ENCODE data around the gene ARHGAP12.

Gene ARHGAP12

DNA sequence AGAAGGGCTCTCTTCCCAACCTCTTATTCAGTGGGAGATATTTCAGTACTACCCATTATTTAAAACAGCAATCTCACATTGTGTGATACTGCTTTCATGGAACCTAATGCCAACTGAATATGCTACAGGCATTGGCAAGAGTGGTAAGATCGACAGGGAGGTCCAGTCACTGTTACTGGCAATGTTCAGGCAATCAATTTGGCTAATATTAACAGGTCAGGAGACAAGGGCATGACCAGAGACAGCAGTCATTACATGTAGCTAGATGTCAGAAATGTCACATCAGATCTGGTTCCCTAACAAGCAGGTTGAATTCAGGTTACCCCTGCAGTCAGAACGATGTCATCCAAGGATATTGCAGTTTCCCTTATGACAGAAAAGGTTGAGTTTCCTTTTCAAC lies 129.4 kb downstream of the ARHGAP12 start:
- ATAC-seq (ENCODE audit: insufficient read depth, low read depth) (no peak), DNase-seq (no peak)
- TF ChIP-seq EZH2 (IDR thresholded peaks at IDR 0.05; ENCODE audit: borderline replicate concordance, low read depth, low read length, severe bottlenecking), result no peak
- TF ChIP-seq, protein P1, sequence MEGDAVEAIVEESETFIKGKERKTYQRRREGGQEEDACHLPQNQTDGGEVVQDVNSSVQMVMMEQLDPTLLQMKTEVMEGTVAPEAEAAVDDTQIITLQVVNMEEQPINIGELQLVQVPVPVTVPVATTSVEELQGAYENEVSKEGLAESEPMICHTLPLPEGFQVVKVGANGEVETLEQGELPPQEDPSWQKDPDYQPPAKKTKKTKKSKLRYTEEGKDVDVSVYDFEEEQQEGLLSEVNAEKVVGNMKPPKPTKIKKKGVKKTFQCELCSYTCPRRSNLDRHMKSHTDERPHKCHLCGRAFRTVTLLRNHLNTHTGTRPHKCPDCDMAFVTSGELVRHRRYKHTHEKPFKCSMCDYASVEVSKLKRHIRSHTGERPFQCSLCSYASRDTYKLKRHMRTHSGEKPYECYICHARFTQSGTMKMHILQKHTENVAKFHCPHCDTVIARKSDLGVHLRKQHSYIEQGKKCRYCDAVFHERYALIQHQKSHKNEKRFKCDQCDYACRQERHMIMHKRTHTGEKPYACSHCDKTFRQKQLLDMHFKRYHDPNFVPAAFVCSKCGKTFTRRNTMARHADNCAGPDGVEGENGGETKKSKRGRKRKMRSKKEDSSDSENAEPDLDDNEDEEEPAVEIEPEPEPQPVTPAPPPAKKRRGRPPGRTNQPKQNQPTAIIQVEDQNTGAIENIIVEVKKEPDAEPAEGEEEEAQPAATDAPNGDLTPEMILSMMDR (IDR thresholded peaks at IDR 0.05; ENCODE audit: borderline replicate concordance, extremely low read depth, low read length, poor library complexity, severe bottlenecking), result no peak
- Histone ChIP-seq H3K27me3 (ENCODE audit: insufficient read depth, low read length, poor library complexity) (no peaks in the 10 kb centered on the region), H4K20me1 (ENCODE audit: insufficient read depth, low read length) (no peaks in the 10 kb centered on the region), H3K36me3 (ENCODE audit: insufficient read depth, low read length) (no peaks in the 10 kb centered on the region), H3K9me3 (ENCODE audit: insufficient read depth, low read length, severe bottlenecking) (no peaks in the 10 kb centered on the region), H2AFZ (ENCODE audit: low read depth, low read length) (no peak overlapping the region), H3K9ac (ENCODE audit: low read depth, low read length) (no peak overlapping the region), H3K79me2 (ENCODE audit: insufficient read depth, low read length) (no peaks in the 10 kb centered on the region), H3K4me1 (ENCODE audit: insufficient read depth, low read length) (no peaks in the 10 kb centered on the region), H3K4me3 (ENCODE audit: low read depth in 1 of 2, low read length in 2 of 2) (no peak overlapping the region), H3K27ac (ENCODE audit: low read length) (no peak overlapping the region), H3K4me2 (ENCODE audit: insufficient read depth, low read length) (no peak overlapping the region)

DNA sequence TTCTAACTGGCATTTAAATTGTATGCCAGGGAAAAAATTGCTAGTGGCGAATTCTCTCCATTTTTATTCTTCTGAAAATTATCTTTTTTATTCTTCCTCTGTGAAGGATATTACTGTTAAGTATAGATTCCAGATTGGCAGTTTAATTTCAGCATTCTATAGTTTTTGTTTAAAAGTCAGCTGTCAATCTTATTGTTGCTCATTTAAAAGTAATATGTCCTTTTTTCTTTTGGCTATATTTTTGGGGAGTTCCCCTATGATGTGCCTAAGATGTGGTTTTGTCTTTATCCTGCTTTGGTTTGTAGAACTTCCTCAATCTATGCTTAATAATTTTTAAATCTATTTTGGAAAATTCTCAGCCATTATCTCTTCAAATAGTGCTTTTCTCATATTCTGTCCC lies 135.9 kb downstream of the ARHGAP12 start:
- Histone ChIP-seq H3K27ac (ENCODE audit: low read length) (no peak overlapping the region), H3K4me3 (ENCODE audit: low read depth in 1 of 2, low read length in 2 of 2) (no peak overlapping the region), H4K20me1 (ENCODE audit: insufficient read depth, low read length) (no peaks in the 10 kb centered on the region), H3K27me3 (ENCODE audit: insufficient read depth, low read length, poor library complexity) (no peaks in the 10 kb centered on the region), H3K79me2 (ENCODE audit: insufficient read depth, low read length) (no peaks in the 10 kb centered on the region), H3K36me3 (ENCODE audit: insufficient read depth, low read length) (no peaks in the 10 kb centered on the region), H3K4me1 (ENCODE audit: insufficient read depth, low read length) (no peaks in the 10 kb centered on the region), H3K9me3 (ENCODE audit: insufficient read depth, low read length, severe bottlenecking) (no peaks in the 10 kb centered on the region), H3K9ac (ENCODE audit: low read depth, low read length) (no peak overlapping the region), H2AFZ (ENCODE audit: low read depth, low read length) (no peak overlapping the region), H3K4me2 (ENCODE audit: insufficient read depth, low read length) (no peak overlapping the region)
- no peak for TF ChIP-seq EZH2 (IDR thresholded peaks at IDR 0.05; ENCODE audit: borderline replicate concordance, low read depth, low read length, severe bottlenecking)
- TF ChIP-seq, protein P1 (IDR thresholded peaks at IDR 0.05; ENCODE audit: borderline replicate concordance, extremely low read depth, low read length, poor library complexity, severe bottlenecking), result no peak
- DNase-seq (no peak), ATAC-seq (ENCODE audit: insufficient read depth, low read depth) (no peak)

DNA sequence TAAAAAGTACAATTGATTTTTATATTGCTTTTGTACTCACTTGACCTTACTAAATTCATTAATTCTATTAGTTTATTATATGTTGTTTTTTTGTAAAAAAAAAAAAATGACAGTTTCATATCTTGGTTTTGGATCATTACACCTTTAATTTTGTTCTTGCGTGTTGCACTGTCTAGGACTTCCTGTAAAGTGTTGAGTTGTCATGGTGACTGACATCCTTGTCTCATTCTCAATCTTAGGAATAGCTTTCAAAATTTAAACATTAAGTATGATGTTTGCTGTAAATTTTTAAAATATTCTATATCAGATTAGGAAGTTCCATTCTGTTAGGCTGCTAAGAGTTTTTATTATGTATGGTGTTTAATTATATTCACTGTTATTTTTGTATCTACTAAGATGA lies 139.1 kb downstream of the ARHGAP12 start:
- ATAC-seq (ENCODE audit: insufficient read depth, low read depth), result peak; percentile 52; the same call in 1 of the 3 replicates
- no peak for TF ChIP-seq EZH2 (IDR thresholded peaks at IDR 0.05; ENCODE audit: borderline replicate concordance, low read depth, low read length, severe bottlenecking)
- TF ChIP-seq, protein P1 (IDR thresholded peaks at IDR 0.05; ENCODE audit: borderline replicate concordance, extremely low read depth, low read length, poor library complexity, severe bottlenecking), result no peak
- Histone ChIP-seq H3K9ac (ENCODE audit: low read depth, low read length) (no peak overlapping the region), H3K36me3 (ENCODE audit: insufficient read depth, low read length) (no peaks in the 10 kb centered on the region), H3K4me3 (ENCODE audit: low read depth in 1 of 2, low read length in 2 of 2) (no peak overlapping the region), H2AFZ (ENCODE audit: low read depth, low read length) (no peak overlapping the region), H3K27me3 (ENCODE audit: insufficient read depth, low read length, poor library complexity) (no peaks in the 10 kb centered on the region), H3K27ac (ENCODE audit: low read length) (no peak overlapping the region), H3K79me2 (ENCODE audit: insufficient read depth, low read length) (no peaks in the 10 kb centered on the region), H3K9me3 (ENCODE audit: insufficient read depth, low read length, severe bottlenecking) (no peaks in the 10 kb centered on the region), H3K4me1 (ENCODE audit: insufficient read depth, low read length) (no peaks in the 10 kb centered on the region), H3K4me2 (ENCODE audit: insufficient read depth, low read length) (no peak overlapping the region), H4K20me1 (ENCODE audit: insufficient read depth, low read length) (no peaks in the 10 kb centered on the region)
- no peak for DNase-seq

DNA sequence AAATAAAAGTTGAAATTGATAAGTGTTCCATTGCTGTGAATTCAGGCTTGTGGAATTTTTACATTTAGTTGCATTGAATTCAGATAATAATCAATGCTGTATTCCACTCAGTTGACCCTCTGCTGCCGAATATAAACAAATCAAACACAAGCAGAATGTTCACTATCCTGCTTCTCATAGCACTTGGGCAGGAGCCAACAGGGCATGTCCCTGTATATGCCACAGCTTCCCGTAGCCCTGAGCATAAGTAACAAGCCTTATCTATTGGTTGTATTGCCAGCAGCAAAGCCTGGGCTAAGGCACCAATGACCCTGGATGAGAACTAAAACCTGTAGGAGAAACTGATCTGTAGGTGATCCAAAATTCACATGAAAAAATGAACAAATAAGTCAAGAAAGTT lies 145.9 kb downstream of the ARHGAP12 start:
- no peak overlapping the region for H3K27ac ChIP-seq (ENCODE audit: low read length)
- H3K4me2 ChIP-seq (ENCODE audit: insufficient read depth, low read length), result no peak overlapping the region
- TF ChIP-seq, protein P1 (IDR thresholded peaks at IDR 0.05; ENCODE audit: borderline replicate concordance, extremely low read depth, low read length, poor library complexity, severe bottlenecking), result no peak
- no peak for TF ChIP-seq EZH2 (IDR thresholded peaks at IDR 0.05; ENCODE audit: borderline replicate concordance, low read depth, low read length, severe bottlenecking)
- no peaks in the 10 kb centered on the region for H3K27me3 ChIP-seq (ENCODE audit: insufficient read depth, low read length, poor library complexity)
- H4K20me1 ChIP-seq (ENCODE audit: insufficient read depth, low read length), result no peaks in the 10 kb centered on the region
- H3K79me2 ChIP-seq (ENCODE audit: insufficient read depth, low read length), result no peaks in the 10 kb centered on the region
- no peaks in the 10 kb centered on the region for H3K36me3 ChIP-seq (ENCODE audit: insufficient read depth, low read length)
- H2AFZ ChIP-seq (ENCODE audit: low read depth, low read length), result no peak overlapping the region
- H3K4me1 ChIP-seq (ENCODE audit: insufficient read depth, low read length), result no peaks in the 10 kb centered on the region
- no peak overlapping the region for H3K4me3 ChIP-seq (ENCODE audit: low read depth in 1 of 2, low read length in 2 of 2)
- H3K9ac ChIP-seq (ENCODE audit: low read depth, low read length), result no peak overlapping the region
- H3K9me3 ChIP-seq (ENCODE audit: insufficient read depth, low read length, severe bottlenecking), result no peaks in the 10 kb centered on the region
- no peak for DNase-seq
- ATAC-seq (ENCODE audit: insufficient read depth, low read depth), result no peak

Measured in DND-41 (cell line).